NB4 (cell line): Measurements from ENCODE around the gene PAQR6.

ENCODE experiments used
- DNase-seq: peaks from one replicate; pipeline ENCODE4 v3.0.0; 2010; ENCODE audit warnings: low read depth
- H3K4me3 ChIP-seq: one replicate; pipeline ENCODE4 v1.5.1; 2011; ENCODE audit warnings: mild to moderate bottlenecking, low read depth, low read length, moderate library complexity
- MAX ChIP-seq: IDR thresholded peaks from 2 replicates; pipeline ENCODE4 v1.6.1; 2011; ENCODE audit warnings: low read depth, low read length
- MYC ChIP-seq: IDR thresholded peaks from 2 replicates; pipeline ENCODE4 v1.6.1; 2011; ENCODE audit warnings: low read depth, low read length
- POLR2A ChIP-seq: IDR thresholded peaks from 2 replicates; pipeline ENCODE4 v1.6.1; 2011; ENCODE audit warnings: mild to moderate bottlenecking; ENCODE audit not compliant: insufficient read length; ENCODE audit errors: extremely low read depth
- TF ChIP-seq, protein P1 (sequence below): IDR thresholded peaks from one replicate; pipeline ENCODE4 v1.5.1; 2012; ENCODE audit warnings: low read depth, low read length

Gene PAQR6

GRCh38 chr1:156226782-156227181 is 21.1 kb downstream of the PAQR6 start:
- no peak for TF ChIP-seq MYC
- TF ChIP-seq, protein P1, sequence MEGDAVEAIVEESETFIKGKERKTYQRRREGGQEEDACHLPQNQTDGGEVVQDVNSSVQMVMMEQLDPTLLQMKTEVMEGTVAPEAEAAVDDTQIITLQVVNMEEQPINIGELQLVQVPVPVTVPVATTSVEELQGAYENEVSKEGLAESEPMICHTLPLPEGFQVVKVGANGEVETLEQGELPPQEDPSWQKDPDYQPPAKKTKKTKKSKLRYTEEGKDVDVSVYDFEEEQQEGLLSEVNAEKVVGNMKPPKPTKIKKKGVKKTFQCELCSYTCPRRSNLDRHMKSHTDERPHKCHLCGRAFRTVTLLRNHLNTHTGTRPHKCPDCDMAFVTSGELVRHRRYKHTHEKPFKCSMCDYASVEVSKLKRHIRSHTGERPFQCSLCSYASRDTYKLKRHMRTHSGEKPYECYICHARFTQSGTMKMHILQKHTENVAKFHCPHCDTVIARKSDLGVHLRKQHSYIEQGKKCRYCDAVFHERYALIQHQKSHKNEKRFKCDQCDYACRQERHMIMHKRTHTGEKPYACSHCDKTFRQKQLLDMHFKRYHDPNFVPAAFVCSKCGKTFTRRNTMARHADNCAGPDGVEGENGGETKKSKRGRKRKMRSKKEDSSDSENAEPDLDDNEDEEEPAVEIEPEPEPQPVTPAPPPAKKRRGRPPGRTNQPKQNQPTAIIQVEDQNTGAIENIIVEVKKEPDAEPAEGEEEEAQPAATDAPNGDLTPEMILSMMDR, result no peak
- TF ChIP-seq POLR2A, result no peak
- no peak for TF ChIP-seq MAX
- no peak for DNase-seq
- H3K4me3 ChIP-seq, result no peak overlapping the region

GRCh38 chr1:156226116-156226538 is 21.7 kb downstream of the PAQR6 start:
- no peak for DNase-seq
- TF ChIP-seq POLR2A (no peak), MAX (no peak), MYC (no peak)
- TF ChIP-seq, protein P1, result no peak

DNA sequence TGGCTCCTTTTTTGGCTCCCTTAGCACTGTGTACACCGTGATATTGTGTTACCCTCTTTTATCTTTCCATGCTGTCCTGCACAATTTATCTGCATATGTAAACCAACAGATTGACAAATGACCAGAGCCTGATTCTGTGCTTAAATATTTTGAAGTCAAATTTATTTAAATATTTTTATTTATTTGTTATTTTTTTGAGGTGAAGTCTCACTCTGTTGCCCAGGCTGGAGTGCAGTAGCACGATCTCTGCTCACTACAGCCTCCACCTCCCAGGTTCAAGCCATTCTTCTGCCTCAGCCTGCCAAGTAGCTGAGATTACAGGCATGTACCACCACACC is 22.2 kb downstream of the PAQR6 start:
- no peak for DNase-seq
- TF ChIP-seq, protein P1, result no peak
- TF ChIP-seq POLR2A (no peak), MAX (no peak), MYC (no peak)
- H3K4me3 ChIP-seq, result no peak overlapping the region

More at GRCh38 chr1:156226116-156226538, 21.7 kb downstream of the PAQR6 start:
- no peak overlapping the region for H3K4me3 ChIP-seq

- no peak for TF ChIP-seq MAX
- no peak for TF ChIP-seq MYC
- TF ChIP-seq, protein P1, result no peak
- TF ChIP-seq POLR2A, result no peak
- no peak for DNase-seq
- H3K4me3 ChIP-seq, result no peak overlapping the region
These were observed 25.7 kb downstream of the PAQR6 start for GRCh38 chr1:156221986-156222692.

DNA sequence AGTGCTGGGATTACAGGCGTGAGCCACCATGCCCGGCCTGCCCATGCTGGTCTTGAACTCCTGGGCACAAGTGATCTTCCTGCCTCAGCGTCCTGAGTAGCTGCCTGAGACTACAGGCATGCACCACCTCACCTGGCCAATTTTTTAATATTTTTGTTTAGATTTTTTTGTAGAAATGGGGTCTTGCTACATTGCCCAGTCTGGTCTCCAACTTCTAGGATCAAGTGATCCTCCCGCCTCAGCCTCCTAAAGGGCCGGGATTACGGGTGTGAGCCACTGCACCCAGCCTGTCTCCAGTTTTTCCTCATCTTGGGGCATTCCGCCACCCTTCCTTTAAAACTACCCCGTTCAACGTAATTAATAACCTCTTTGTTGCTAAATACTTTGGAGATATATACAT is 27.6 kb downstream of the PAQR6 start:
- TF ChIP-seq MAX, result no peak
- TF ChIP-seq, protein P1, result no peak
- no peak for TF ChIP-seq POLR2A
- TF ChIP-seq MYC, result no peak
- no peak for DNase-seq
- H3K4me3 ChIP-seq, result no peak overlapping the region
